K562 (cell line): ENCODE results near the gene SIGLEC6. TPM values are rescaled to one million over a fixed set of nuclear protein-coding genes. Genes with fewer than 3 reads are reported as not detected.

ENCODE experiments used
- ATF1 ChIP-seq, 2 experiments: fragments of 450-650 bp in 1 of 2; IDR thresholded peaks; 2 replicates each; pipeline ENCODE4 v1.6.1; 2016; ENCODE audit warnings: missing compliant biosample characterization in 1 of 2, missing genetic modification characterization in 1 of 2
- CBX3 ChIP-seq, 2 experiments: IDR thresholded peaks; 1 replicate in 1 of 2; 2 replicates in 1 of 2; pipeline ENCODE4 v1.6.1; 2012; ENCODE audit warnings: inconsistent platforms in 2 of 2, low read length in 2 of 2, borderline replicate concordance in 1 of 2, control low read depth in 1 of 2
- HNRNPH1 ChIP-seq: fragments of 200-400 bp; formaldehyde crosslinking; optimal IDR thresholded peaks from 2 replicates; pipeline ENCODE3; 2017; ENCODE audit warnings: low read depth, mild to moderate bottlenecking, low read length, moderate library complexity
- LEF1 ChIP-seq: fragments of 450-650 bp; IDR thresholded peaks from 2 replicates; pipeline ENCODE4 v1.6.1; 2016; ENCODE audit warnings: mild to moderate bottlenecking
- NR0B1 ChIP-seq: fragments of 450-650 bp; IDR thresholded peaks from one replicate; pipeline ENCODE4 v1.6.1; 2018; ENCODE audit warnings: mild to moderate bottlenecking, moderate library complexity; ENCODE audit not compliant: partially characterized antibody
- RBM22 ChIP-seq: fragments of 200-400 bp; formaldehyde crosslinking; IDR thresholded peaks from 2 replicates; pipeline ENCODE4 v1.6.1; 2018; ENCODE audit warnings: low read length, low read depth; ENCODE audit not compliant: poor library complexity, severe bottlenecking
- RNF2 ChIP-seq: sonication (generic); IDR thresholded peaks from 2 replicates; pipeline ENCODE4 v1.6.1; 2016
- SMAD4 ChIP-seq: fragments of 250-450 bp; sonication (Bioruptor Pico); conservative IDR thresholded peaks from 2 replicates; pipeline ENCODE4 v1.8.0; 2021; ENCODE audit warnings: inconsistent platforms, mild to moderate bottlenecking, moderate library complexity
- TARDBP ChIP-seq: fragments of 450-650 bp; IDR thresholded peaks from 2 replicates; pipeline ENCODE4 v1.6.1; 2016
- ZNF699 ChIP-seq: fragments of 250-450 bp; sonication (Bioruptor Pico); IDR thresholded peaks from 2 replicates; pipeline ENCODE4 v1.8.0; 2021; ENCODE audit warnings: mild to moderate bottlenecking, moderate library complexity; ENCODE audit not compliant: insufficient replicate concordance
- polyA plus RNA-seq, 8 experiments: library from polyadenylated mRNA; depleted of rRNA in 4 of 8; stranded (reverse) in 5 of 8; unstranded in 3 of 8; fragments of >200 nt; fragmentation: Nextera tagmentation in 2 of 8; fragmentation: Illumina TruSeq in 1 of 8; extraction: Ambion mirVana in 2 of 8; extraction: Trizol in 1 of 8; gene quantifications; 2 replicates each; pipeline versions ENCODE4 v1.2.1 to v1.2.3, GENCODE V29; 2011 to 2014; ENCODE audit warnings: inconsistent platforms in 1 of 8, missing spikeins in 1 of 8
- total RNA-seq, 7 experiments: library from RNA; depleted of rRNA in 6 of 7; stranded (reverse); fragments of >200 nt in 6 of 7; fragmentation: Illumina TruSeq in 2 of 7; extraction: Trizol in 2 of 7; gene quantifications; 2 replicates each; pipeline versions ENCODE4 v1.2.1 to v1.2.3, GENCODE V29; 2011 to 2021; ENCODE audit warnings: low replicate concordance in 1 of 7
- TF ChIP-seq, protein P1 (sequence below): fragments of 450-650 bp; IDR thresholded peaks from 2 replicates; pipeline ENCODE4 v1.6.1; 2016; ENCODE audit warnings: mild to moderate bottlenecking, moderate library complexity

Gene SIGLEC6
- total and polyA plus RNA-seq, 9 of the 15 experiments (the other 6 are each of a cell fraction or from before 2014, with no cell fraction given) = 0.03 to 17.5 (median 0.71) TPM

DNA sequence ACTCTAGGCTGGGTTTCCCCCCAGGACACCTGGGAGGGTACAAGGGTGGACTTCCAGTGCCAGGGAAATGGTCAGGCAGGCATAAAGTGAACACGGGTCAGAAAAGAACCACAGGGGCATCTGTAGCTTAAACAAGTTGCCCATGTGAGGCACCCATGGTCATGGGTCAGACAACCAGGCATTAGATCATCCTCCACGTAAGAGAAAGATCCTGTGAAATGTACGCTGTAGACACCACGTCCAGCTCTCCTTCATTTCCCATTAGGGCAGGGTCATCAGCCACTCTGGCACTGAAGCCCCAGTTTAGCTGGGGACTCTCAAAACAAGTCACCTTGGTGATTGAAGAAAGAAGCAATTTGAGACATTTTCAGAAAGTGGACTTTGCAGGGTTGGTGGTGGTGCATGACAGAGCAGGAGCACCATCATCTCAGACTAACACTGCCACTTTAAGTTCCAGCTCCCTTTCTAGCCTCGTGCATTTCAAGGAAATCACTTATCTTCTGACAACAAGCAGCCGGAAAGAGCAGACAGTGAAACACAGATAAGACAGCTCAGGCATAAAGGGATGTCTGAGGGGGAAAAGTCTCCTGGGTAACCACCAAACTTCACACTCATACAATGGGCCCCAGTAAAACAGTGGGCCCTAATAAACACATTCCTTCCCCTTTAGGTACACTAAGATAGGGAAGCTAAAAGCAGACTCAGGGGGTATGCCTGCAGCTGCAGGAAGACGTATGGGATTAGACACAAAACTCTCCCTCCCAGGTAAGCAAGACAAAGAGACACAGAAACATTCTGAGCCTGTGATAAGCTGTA is 16.1 kb upstream of the SIGLEC6 start (continued):
- TF ChIP-seq, protein P1, sequence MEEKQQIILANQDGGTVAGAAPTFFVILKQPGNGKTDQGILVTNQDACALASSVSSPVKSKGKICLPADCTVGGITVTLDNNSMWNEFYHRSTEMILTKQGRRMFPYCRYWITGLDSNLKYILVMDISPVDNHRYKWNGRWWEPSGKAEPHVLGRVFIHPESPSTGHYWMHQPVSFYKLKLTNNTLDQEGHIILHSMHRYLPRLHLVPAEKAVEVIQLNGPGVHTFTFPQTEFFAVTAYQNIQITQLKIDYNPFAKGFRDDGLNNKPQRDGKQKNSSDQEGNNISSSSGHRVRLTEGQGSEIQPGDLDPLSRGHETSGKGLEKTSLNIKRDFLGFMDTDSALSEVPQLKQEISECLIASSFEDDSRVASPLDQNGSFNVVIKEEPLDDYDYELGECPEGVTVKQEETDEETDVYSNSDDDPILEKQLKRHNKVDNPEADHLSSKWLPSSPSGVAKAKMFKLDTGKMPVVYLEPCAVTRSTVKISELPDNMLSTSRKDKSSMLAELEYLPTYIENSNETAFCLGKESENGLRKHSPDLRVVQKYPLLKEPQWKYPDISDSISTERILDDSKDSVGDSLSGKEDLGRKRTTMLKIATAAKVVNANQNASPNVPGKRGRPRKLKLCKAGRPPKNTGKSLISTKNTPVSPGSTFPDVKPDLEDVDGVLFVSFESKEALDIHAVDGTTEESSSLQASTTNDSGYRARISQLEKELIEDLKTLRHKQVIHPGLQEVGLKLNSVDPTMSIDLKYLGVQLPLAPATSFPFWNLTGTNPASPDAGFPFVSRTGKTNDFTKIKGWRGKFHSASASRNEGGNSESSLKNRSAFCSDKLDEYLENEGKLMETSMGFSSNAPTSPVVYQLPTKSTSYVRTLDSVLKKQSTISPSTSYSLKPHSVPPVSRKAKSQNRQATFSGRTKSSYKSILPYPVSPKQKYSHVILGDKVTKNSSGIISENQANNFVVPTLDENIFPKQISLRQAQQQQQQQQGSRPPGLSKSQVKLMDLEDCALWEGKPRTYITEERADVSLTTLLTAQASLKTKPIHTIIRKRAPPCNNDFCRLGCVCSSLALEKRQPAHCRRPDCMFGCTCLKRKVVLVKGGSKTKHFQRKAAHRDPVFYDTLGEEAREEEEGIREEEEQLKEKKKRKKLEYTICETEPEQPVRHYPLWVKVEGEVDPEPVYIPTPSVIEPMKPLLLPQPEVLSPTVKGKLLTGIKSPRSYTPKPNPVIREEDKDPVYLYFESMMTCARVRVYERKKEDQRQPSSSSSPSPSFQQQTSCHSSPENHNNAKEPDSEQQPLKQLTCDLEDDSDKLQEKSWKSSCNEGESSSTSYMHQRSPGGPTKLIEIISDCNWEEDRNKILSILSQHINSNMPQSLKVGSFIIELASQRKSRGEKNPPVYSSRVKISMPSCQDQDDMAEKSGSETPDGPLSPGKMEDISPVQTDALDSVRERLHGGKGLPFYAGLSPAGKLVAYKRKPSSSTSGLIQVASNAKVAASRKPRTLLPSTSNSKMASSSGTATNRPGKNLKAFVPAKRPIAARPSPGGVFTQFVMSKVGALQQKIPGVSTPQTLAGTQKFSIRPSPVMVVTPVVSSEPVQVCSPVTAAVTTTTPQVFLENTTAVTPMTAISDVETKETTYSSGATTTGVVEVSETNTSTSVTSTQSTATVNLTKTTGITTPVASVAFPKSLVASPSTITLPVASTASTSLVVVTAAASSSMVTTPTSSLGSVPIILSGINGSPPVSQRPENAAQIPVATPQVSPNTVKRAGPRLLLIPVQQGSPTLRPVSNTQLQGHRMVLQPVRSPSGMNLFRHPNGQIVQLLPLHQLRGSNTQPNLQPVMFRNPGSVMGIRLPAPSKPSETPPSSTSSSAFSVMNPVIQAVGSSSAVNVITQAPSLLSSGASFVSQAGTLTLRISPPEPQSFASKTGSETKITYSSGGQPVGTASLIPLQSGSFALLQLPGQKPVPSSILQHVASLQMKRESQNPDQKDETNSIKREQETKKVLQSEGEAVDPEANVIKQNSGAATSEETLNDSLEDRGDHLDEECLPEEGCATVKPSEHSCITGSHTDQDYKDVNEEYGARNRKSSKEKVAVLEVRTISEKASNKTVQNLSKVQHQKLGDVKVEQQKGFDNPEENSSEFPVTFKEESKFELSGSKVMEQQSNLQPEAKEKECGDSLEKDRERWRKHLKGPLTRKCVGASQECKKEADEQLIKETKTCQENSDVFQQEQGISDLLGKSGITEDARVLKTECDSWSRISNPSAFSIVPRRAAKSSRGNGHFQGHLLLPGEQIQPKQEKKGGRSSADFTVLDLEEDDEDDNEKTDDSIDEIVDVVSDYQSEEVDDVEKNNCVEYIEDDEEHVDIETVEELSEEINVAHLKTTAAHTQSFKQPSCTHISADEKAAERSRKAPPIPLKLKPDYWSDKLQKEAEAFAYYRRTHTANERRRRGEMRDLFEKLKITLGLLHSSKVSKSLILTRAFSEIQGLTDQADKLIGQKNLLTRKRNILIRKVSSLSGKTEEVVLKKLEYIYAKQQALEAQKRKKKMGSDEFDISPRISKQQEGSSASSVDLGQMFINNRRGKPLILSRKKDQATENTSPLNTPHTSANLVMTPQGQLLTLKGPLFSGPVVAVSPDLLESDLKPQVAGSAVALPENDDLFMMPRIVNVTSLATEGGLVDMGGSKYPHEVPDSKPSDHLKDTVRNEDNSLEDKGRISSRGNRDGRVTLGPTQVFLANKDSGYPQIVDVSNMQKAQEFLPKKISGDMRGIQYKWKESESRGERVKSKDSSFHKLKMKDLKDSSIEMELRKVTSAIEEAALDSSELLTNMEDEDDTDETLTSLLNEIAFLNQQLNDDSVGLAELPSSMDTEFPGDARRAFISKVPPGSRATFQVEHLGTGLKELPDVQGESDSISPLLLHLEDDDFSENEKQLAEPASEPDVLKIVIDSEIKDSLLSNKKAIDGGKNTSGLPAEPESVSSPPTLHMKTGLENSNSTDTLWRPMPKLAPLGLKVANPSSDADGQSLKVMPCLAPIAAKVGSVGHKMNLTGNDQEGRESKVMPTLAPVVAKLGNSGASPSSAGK = peak; percentile 88
- no peak for TF ChIP-seq RBM22
- TF ChIP-seq CBX3 (IDR thresholded peaks at IDR 0.05; ENCODE audit: borderline replicate concordance in 1 of 2, low read length in 2 of 2) = no peak
- TF ChIP-seq LEF1 = peak; percentile 98
- no peak; the same call in 1 of the 2 replicates for TF ChIP-seq TARDBP
- TF ChIP-seq SMAD4 (CRISPR knock-in tag) = peak; percentile 98
- TF ChIP-seq RNF2 = peak; percentile 99
- no peak for TF ChIP-seq ZNF699 (CRISPR knock-in tag)
- TF ChIP-seq HNRNPH1 = no peak
- TF ChIP-seq NR0B1 = no peak
- no peak for TF ChIP-seq ATF1 (CRISPR knock-in tag; IDR thresholded peaks at IDR 0.05)
- peak; percentile 59 for TF ChIP-seq ATF1 (tag; IDR thresholded peaks at IDR 0.05)
